WTC11 (cell line): ENCODE results near the gene CA10. TPM values are rescaled to one million over a fixed set of nuclear protein-coding genes. Genes with fewer than 3 reads are reported as not detected.

Source experiments
- ATAC-seq: fragments of 200-7000 bp; cut with Tn5 transposase; 2 replicates; pipeline ENCODE4 v1.10.0; 2021; ENCODE audit warnings: mild to moderate bottlenecking, moderate library complexity
- CTCF ChIA-PET: fragments of 300-600 bp; sonication (Branson Sonifier 250); formaldehyde crosslinking; loops from one replicate; lab custom pipeline; 2021; ENCODE audit warnings: antibody characterized with exemption; lab: Charles Lee
- POLR2A ChIA-PET: fragments of 350-600 bp; sonication (Branson Sonifier 250); formaldehyde crosslinking; loops from one replicate; lab custom pipeline; 2021; ENCODE audit warnings: antibody characterized with exemption; lab: Charles Lee
- DNase-seq: peaks from one replicate; pipeline ENCODE4 v3.0.0; 2021; ENCODE audit warnings: low spot score
- H3K27ac Mint-ChIP-seq: 2 replicates; pipeline ENCODE4 v1.8.0; 2021; ENCODE audit warnings: mixed read lengths
- H3K27me3 Mint-ChIP-seq: 2 replicates; pipeline ENCODE4 v1.8.0; 2021; ENCODE audit warnings: low read depth, mild to moderate bottlenecking, moderate library complexity, mixed read lengths
- H3K36me3 Mint-ChIP-seq: 2 replicates; pipeline ENCODE4 v1.8.0; 2021; ENCODE audit warnings: mixed read lengths
- H3K4me1 Mint-ChIP-seq: 2 replicates; pipeline ENCODE4 v1.8.0; 2022; ENCODE audit warnings: mixed read lengths
- H3K4me3 Mint-ChIP-seq: 2 replicates; pipeline ENCODE4 v1.8.0; 2021; ENCODE audit warnings: mild to moderate bottlenecking, moderate library complexity, mixed read lengths
- H3K9me3 Mint-ChIP-seq: 2 replicates; pipeline ENCODE4 v1.8.0; 2021; ENCODE audit warnings: mixed read lengths
- CREM ChIP-seq: sonication (generic); formaldehyde crosslinking; IDR thresholded peaks from 2 replicates; pipeline ENCODE4 v1.8.1; 2022; ENCODE audit warnings: mild to moderate bottlenecking, missing genetic modification reagents, moderate library complexity
- EMX1 ChIP-seq: fragments of 250-450 bp; sonication (Bioruptor Pico); IDR thresholded peaks from 2 replicates; pipeline ENCODE4 v1.8.0; 2021; ENCODE audit warnings: mild to moderate bottlenecking
- ESRRA ChIP-seq: sonication (generic); formaldehyde crosslinking; IDR thresholded peaks from 2 replicates; pipeline ENCODE4 v1.8.1; 2022; ENCODE audit warnings: mild to moderate bottlenecking, missing genetic modification reagents, borderline replicate concordance
- ETV6 ChIP-seq: sonication (generic); formaldehyde crosslinking; IDR thresholded peaks from 2 replicates; pipeline ENCODE4 v1.8.1; 2022; ENCODE audit warnings: mild to moderate bottlenecking, missing genetic modification reagents
- GABPB1 ChIP-seq: sonication (generic); formaldehyde crosslinking; IDR thresholded peaks from 2 replicates; pipeline ENCODE4 v1.8.1; 2023; ENCODE audit warnings: mild to moderate bottlenecking, missing genetic modification reagents
- JAZF1 ChIP-seq: fragments of 250-450 bp; sonication (Bioruptor Pico); IDR thresholded peaks from 2 replicates; pipeline ENCODE4 v1.9.0; 2021; ENCODE audit warnings: moderate library complexity, mild to moderate bottlenecking, inconsistent platforms
- NFATC4 ChIP-seq: fragments of 250-450 bp; sonication (Bioruptor Pico); IDR thresholded peaks from 2 replicates; pipeline ENCODE4 v1.9.0; 2021; ENCODE audit warnings: mild to moderate bottlenecking
- NR2C2 ChIP-seq: sonication (generic); formaldehyde crosslinking; IDR thresholded peaks from 2 replicates; pipeline ENCODE4 v1.8.0; 2022; ENCODE audit warnings: mild to moderate bottlenecking, missing genetic modification reagents
- RORB ChIP-seq: fragments of 250-450 bp; sonication (Bioruptor Pico); IDR thresholded peaks from 2 replicates; pipeline ENCODE4 v1.9.0; 2021; ENCODE audit warnings: mild to moderate bottlenecking
- SP1 ChIP-seq: sonication (generic); formaldehyde crosslinking; conservative IDR thresholded peaks from 2 replicates; pipeline ENCODE4 v1.8.1; 2022; ENCODE audit warnings: missing genetic modification reagents
- TCF7 ChIP-seq: sonication (generic); formaldehyde crosslinking; IDR thresholded peaks from 2 replicates; pipeline ENCODE4 v1.8.0; 2022; ENCODE audit warnings: mild to moderate bottlenecking, low read depth, missing genetic modification reagents, moderate library complexity
- TEAD4 ChIP-seq: sonication (generic); formaldehyde crosslinking; IDR thresholded peaks from 2 replicates; pipeline ENCODE4 v1.8.0; 2022; ENCODE audit warnings: mild to moderate bottlenecking, missing genetic modification reagents
- ZBTB21 ChIP-seq: sonication (generic); formaldehyde crosslinking; IDR thresholded peaks from 2 replicates; pipeline ENCODE4 v1.8.1; 2023; ENCODE audit warnings: mild to moderate bottlenecking, missing genetic modification reagents, borderline replicate concordance
- ZNF138 ChIP-seq: sonication (generic); formaldehyde crosslinking; conservative IDR thresholded peaks from 2 replicates; pipeline ENCODE4 v1.8.1; 2022; ENCODE audit warnings: mild to moderate bottlenecking, moderate library complexity, missing genetic modification reagents
- total RNA-seq: library from RNA; stranded (reverse); gene quantifications from 3 replicates; pipeline ENCODE4 v1.2.3, GENCODE V29; 2021
- TF ChIP-seq, protein P1 (sequence below): sonication (generic); formaldehyde crosslinking; IDR thresholded peaks from 2 replicates; pipeline ENCODE4 v1.8.1; 2023; ENCODE audit warnings: mild to moderate bottlenecking, missing genetic modification reagents, borderline replicate concordance
- TF ChIP-seq, protein P2 (sequence below): sonication (generic); formaldehyde crosslinking; IDR thresholded peaks from 2 replicates; pipeline ENCODE4 v1.8.0; 2022; ENCODE audit warnings: mild to moderate bottlenecking, missing genetic modification reagents
- TF ChIP-seq, protein P3 (sequence below): sonication (generic); formaldehyde crosslinking; IDR thresholded peaks from 2 replicates; pipeline ENCODE4 v1.8.0; 2022; ENCODE audit warnings: mild to moderate bottlenecking, missing genetic modification reagents
- TF ChIP-seq, protein P4 (sequence below): fragments of 200-600 bp; IDR thresholded peaks from 2 replicates; pipeline ENCODE4 v1.8.0; 2022; ENCODE audit warnings: antibody characterized with exemption
- TF ChIP-seq, protein P5 (sequence below): sonication (generic); formaldehyde crosslinking; IDR thresholded peaks from 2 replicates; pipeline ENCODE4 v1.8.1; 2022; ENCODE audit warnings: low read depth, missing genetic modification reagents, borderline replicate concordance
- TF ChIP-seq, protein P6 (sequence below): sonication (generic); formaldehyde crosslinking; IDR thresholded peaks from 2 replicates; pipeline ENCODE4 v1.8.1; 2022; ENCODE audit warnings: mild to moderate bottlenecking, missing genetic modification reagents, moderate library complexity, borderline replicate concordance
- TF ChIP-seq, protein P7 (sequence below): sonication (generic); formaldehyde crosslinking; IDR thresholded peaks from 2 replicates; pipeline ENCODE4 v1.8.0; 2022; ENCODE audit warnings: mild to moderate bottlenecking, missing genetic modification reagents
- TF ChIP-seq, protein P8 (sequence below): fragments of 250-450 bp; sonication (Bioruptor Pico); IDR thresholded peaks from 2 replicates; pipeline ENCODE4 v1.9.0; 2021; ENCODE audit warnings: mild to moderate bottlenecking

CA10 gene
- total RNA-seq, 1 experiment from 2014 or later = 0.90 TPM

DNA sequence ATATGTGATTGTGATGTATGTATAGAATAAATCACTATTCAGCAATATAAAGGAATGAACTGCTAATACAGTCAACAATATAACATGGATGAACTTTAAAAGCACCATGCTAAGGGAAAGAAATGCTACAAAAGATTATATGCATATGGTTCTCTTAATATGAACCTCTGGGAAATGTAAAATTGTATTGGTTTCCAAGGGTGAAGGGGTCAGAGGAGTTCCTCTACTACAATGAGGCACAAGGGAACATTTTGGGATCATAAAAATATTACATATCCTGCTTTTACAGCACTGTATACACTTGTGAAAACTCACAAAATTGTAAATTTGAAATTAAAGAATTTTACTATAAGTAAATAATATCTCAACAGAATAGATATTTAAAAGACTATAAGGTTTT is 111.4 kb downstream of the CA10 start:
- DNase-seq = no peak
- H3K4me3 Mint-ChIP-seq = no peak overlapping the region
- ATAC-seq = no peak
- no peak overlapping the region for H3K27ac Mint-ChIP-seq
- peaks cover 42% of the 10 kb centered on the region for H3K36me3 Mint-ChIP-seq
- peaks cover 65% of the 10 kb centered on the region for H3K9me3 Mint-ChIP-seq
- TF ChIP-seq ETV6 (CRISPR knock-in tag) = no peak
- TF ChIP-seq, protein P1, sequence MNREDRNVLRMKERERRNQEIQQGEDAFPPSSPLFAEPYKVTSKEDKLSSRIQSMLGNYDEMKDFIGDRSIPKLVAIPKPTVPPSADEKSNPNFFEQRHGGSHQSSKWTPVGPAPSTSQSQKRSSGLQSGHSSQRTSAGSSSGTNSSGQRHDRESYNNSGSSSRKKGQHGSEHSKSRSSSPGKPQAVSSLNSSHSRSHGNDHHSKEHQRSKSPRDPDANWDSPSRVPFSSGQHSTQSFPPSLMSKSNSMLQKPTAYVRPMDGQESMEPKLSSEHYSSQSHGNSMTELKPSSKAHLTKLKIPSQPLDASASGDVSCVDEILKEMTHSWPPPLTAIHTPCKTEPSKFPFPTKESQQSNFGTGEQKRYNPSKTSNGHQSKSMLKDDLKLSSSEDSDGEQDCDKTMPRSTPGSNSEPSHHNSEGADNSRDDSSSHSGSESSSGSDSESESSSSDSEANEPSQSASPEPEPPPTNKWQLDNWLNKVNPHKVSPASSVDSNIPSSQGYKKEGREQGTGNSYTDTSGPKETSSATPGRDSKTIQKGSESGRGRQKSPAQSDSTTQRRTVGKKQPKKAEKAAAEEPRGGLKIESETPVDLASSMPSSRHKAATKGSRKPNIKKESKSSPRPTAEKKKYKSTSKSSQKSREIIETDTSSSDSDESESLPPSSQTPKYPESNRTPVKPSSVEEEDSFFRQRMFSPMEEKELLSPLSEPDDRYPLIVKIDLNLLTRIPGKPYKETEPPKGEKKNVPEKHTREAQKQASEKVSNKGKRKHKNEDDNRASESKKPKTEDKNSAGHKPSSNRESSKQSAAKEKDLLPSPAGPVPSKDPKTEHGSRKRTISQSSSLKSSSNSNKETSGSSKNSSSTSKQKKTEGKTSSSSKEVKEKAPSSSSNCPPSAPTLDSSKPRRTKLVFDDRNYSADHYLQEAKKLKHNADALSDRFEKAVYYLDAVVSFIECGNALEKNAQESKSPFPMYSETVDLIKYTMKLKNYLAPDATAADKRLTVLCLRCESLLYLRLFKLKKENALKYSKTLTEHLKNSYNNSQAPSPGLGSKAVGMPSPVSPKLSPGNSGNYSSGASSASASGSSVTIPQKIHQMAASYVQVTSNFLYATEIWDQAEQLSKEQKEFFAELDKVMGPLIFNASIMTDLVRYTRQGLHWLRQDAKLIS (CRISPR knock-in tag) = no peak
- TF ChIP-seq, protein P2, sequence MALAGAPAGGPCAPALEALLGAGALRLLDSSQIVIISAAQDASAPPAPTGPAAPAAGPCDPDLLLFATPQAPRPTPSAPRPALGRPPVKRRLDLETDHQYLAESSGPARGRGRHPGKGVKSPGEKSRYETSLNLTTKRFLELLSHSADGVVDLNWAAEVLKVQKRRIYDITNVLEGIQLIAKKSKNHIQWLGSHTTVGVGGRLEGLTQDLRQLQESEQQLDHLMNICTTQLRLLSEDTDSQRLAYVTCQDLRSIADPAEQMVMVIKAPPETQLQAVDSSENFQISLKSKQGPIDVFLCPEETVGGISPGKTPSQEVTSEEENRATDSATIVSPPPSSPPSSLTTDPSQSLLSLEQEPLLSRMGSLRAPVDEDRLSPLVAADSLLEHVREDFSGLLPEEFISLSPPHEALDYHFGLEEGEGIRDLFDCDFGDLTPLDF (CRISPR knock-in tag) = no peak
- no peak for TF ChIP-seq EMX1 (CRISPR knock-in tag)
- TF ChIP-seq NFATC4 (CRISPR knock-in tag) = no peak
- no peak for TF ChIP-seq JAZF1 (CRISPR knock-in tag)
- TF ChIP-seq, protein P3, sequence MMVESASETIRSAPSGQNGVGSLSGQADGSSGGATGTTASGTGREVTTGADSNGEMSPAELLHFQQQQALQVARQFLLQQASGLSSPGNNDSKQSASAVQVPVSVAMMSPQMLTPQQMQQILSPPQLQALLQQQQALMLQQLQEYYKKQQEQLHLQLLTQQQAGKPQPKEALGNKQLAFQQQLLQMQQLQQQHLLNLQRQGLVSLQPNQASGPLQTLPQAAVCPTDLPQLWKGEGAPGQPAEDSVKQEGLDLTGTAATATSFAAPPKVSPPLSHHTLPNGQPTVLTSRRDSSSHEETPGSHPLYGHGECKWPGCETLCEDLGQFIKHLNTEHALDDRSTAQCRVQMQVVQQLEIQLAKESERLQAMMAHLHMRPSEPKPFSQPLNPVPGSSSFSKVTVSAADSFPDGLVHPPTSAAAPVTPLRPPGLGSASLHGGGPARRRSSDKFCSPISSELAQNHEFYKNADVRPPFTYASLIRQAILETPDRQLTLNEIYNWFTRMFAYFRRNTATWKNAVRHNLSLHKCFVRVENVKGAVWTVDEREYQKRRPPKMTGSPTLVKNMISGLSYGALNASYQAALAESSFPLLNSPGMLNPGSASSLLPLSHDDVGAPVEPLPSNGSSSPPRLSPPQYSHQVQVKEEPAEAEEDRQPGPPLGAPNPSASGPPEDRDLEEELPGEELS (CRISPR knock-in tag) = no peak
- TF ChIP-seq, protein P4, sequence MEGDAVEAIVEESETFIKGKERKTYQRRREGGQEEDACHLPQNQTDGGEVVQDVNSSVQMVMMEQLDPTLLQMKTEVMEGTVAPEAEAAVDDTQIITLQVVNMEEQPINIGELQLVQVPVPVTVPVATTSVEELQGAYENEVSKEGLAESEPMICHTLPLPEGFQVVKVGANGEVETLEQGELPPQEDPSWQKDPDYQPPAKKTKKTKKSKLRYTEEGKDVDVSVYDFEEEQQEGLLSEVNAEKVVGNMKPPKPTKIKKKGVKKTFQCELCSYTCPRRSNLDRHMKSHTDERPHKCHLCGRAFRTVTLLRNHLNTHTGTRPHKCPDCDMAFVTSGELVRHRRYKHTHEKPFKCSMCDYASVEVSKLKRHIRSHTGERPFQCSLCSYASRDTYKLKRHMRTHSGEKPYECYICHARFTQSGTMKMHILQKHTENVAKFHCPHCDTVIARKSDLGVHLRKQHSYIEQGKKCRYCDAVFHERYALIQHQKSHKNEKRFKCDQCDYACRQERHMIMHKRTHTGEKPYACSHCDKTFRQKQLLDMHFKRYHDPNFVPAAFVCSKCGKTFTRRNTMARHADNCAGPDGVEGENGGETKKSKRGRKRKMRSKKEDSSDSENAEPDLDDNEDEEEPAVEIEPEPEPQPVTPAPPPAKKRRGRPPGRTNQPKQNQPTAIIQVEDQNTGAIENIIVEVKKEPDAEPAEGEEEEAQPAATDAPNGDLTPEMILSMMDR = no peak
- CTCF ChIA-PET = no interaction called here
- POLR2A ChIA-PET = no interaction called here
- no peaks in the 10 kb centered on the region for H3K27me3 Mint-ChIP-seq
- H3K4me1 Mint-ChIP-seq = peaks cover 2% of the 10 kb centered on the region; the same call in 1 of the 2 replicates

DNA sequence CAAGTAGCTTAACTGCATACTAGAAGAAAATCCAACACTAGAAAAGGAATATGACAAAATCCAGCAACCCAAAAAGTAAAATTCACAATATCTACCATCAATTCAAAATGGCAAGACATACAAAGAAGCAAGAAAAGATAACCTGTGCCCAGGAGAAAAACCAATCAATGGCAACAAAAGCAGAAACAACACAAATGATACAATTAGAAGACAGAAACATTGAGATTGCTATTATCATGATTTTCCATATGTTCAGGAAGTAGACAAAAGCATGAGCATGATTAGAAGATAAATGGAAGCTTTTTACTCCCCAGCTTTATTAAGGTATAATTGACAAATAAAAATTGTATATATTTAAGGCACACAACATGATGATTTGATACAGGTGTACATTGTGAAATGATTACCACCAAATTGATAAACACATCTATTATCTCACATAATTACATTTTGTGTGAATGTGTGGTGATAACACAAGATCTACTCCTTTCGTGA is 117.3 kb downstream of the CA10 start:
- H3K4me1 Mint-ChIP-seq = peaks cover 2% of the 10 kb centered on the region; the same call in 1 of the 2 replicates
- ATAC-seq (no peak), DNase-seq (no peak)
- H3K9me3 Mint-ChIP-seq = peaks cover 78% of the 10 kb centered on the region
- ChIA-PET CTCF (no interaction called here), POLR2A (no interaction called here)
- H3K27me3 Mint-ChIP-seq = peaks cover 5% of the 10 kb centered on the region
- no peak overlapping the region for H3K4me3 Mint-ChIP-seq
- H3K27ac Mint-ChIP-seq = no peak overlapping the region
- H3K36me3 Mint-ChIP-seq = peaks cover 46% of the 10 kb centered on the region
- no peak for TF ChIP-seq TEAD4 (CRISPR knock-in tag)
- no peak for TF ChIP-seq TCF7
- TF ChIP-seq, protein P5, sequence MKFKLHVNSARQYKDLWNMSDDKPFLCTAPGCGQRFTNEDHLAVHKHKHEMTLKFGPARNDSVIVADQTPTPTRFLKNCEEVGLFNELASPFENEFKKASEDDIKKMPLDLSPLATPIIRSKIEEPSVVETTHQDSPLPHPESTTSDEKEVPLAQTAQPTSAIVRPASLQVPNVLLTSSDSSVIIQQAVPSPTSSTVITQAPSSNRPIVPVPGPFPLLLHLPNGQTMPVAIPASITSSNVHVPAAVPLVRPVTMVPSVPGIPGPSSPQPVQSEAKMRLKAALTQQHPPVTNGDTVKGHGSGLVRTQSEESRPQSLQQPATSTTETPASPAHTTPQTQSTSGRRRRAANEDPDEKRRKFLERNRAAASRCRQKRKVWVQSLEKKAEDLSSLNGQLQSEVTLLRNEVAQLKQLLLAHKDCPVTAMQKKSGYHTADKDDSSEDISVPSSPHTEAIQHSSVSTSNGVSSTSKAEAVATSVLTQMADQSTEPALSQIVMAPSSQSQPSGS (CRISPR knock-in tag) = no peak
- no peak for TF ChIP-seq CREM
- TF ChIP-seq, protein P2 (CRISPR knock-in tag) = no peak
- no peak for TF ChIP-seq SP1 (CRISPR knock-in tag)
- TF ChIP-seq, protein P6, sequence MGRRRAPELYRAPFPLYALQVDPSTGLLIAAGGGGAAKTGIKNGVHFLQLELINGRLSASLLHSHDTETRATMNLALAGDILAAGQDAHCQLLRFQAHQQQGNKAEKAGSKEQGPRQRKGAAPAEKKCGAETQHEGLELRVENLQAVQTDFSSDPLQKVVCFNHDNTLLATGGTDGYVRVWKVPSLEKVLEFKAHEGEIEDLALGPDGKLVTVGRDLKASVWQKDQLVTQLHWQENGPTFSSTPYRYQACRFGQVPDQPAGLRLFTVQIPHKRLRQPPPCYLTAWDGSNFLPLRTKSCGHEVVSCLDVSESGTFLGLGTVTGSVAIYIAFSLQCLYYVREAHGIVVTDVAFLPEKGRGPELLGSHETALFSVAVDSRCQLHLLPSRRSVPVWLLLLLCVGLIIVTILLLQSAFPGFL (CRISPR knock-in tag) = no peak
- TF ChIP-seq RORB (CRISPR knock-in tag) = no peak
- TF ChIP-seq, protein P7, sequence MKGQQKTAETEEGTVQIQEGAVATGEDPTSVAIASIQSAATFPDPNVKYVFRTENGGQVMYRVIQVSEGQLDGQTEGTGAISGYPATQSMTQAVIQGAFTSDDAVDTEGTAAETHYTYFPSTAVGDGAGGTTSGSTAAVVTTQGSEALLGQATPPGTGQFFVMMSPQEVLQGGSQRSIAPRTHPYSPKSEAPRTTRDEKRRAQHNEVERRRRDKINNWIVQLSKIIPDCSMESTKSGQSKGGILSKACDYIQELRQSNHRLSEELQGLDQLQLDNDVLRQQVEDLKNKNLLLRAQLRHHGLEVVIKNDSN = no peak
- no peak for TF ChIP-seq GABPB1 (CRISPR knock-in tag)
- TF ChIP-seq ESRRA (CRISPR knock-in tag) = no peak
- TF ChIP-seq ZNF138 = no peak
- no peak for TF ChIP-seq NR2C2 (CRISPR knock-in tag)
- TF ChIP-seq, protein P8, sequence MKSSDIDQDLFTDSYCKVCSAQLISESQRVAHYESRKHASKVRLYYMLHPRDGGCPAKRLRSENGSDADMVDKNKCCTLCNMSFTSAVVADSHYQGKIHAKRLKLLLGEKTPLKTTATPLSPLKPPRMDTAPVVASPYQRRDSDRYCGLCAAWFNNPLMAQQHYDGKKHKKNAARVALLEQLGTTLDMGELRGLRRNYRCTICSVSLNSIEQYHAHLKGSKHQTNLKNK = no peak
- no peak for TF ChIP-seq ZBTB21 (CRISPR knock-in tag)
